Fibroblast of villous mesenchyme (primary cell): ENCODE results near the gene VSIR. TPM values are rescaled to one million over a fixed set of nuclear protein-coding genes. Genes with fewer than 3 reads are reported as not detected.

Experiments used
- DNase-seq: peaks from one replicate; pipeline ENCODE4 v3.0.0-alpha.2; 2010; ENCODE audit warnings: low read depth
- H3K4me3 ChIP-seq: 2 replicates; pipeline ENCODE4 v1.5.1; 2011; ENCODE audit warnings: low read depth, mild to moderate bottlenecking, low read length
- CTCF ChIP-seq: IDR thresholded peaks from 2 replicates; pipeline ENCODE4 v1.5.1; 2012; ENCODE audit warnings: low read depth, mild to moderate bottlenecking, low read length; ENCODE audit not compliant: insufficient read depth
- total RNA-seq: library from RNA; depleted of rRNA; stranded (reverse); fragments of >200 nt; gene quantifications from 2 replicates; pipeline ENCODE4 v1.2.3, GENCODE V29; 2012

VSIR gene
- total RNA-seq, 1 donor = 57.4 TPM

- TF ChIP-seq CTCF = no peak
- DNase-seq = no peak
- H3K4me3 ChIP-seq = no peak overlapping the region
Measured at GRCh38 chr10:71741671-71742070, 31.6 kb downstream of the VSIR start.

GRCh38 chr10:71741029-71741428 is 32.3 kb downstream of the VSIR start:
- H3K4me3 ChIP-seq = no peak overlapping the region
- DNase-seq = no peak
- no peak for TF ChIP-seq CTCF

GRCh38 chr10:71740069-71740653 is 33.2 kb downstream of the VSIR start:
- H3K4me3 ChIP-seq = no peak overlapping the region
- DNase-seq = peak; percentile 74
- no peak for TF ChIP-seq CTCF

GRCh38 chr10:71739358-71739900 is 33.9 kb downstream of the VSIR start:
- no peak overlapping the region for H3K4me3 ChIP-seq
- TF ChIP-seq CTCF = no peak
- no peak for DNase-seq

- H3K4me3 ChIP-seq = no peak overlapping the region
- TF ChIP-seq CTCF = no peak
- DNase-seq = peak; percentile 25
Measured at GRCh38 chr10:71737834-71738197, 35.5 kb downstream of the VSIR start.

GRCh38 chr10:71737001-71737833 is 36.1 kb downstream of the VSIR start:
- DNase-seq = no peak
- no peak overlapping the region for H3K4me3 ChIP-seq
- TF ChIP-seq CTCF = no peak
